Measurements from ENCODE around the gene METTL4.

The METTL4 gene

DNA sequence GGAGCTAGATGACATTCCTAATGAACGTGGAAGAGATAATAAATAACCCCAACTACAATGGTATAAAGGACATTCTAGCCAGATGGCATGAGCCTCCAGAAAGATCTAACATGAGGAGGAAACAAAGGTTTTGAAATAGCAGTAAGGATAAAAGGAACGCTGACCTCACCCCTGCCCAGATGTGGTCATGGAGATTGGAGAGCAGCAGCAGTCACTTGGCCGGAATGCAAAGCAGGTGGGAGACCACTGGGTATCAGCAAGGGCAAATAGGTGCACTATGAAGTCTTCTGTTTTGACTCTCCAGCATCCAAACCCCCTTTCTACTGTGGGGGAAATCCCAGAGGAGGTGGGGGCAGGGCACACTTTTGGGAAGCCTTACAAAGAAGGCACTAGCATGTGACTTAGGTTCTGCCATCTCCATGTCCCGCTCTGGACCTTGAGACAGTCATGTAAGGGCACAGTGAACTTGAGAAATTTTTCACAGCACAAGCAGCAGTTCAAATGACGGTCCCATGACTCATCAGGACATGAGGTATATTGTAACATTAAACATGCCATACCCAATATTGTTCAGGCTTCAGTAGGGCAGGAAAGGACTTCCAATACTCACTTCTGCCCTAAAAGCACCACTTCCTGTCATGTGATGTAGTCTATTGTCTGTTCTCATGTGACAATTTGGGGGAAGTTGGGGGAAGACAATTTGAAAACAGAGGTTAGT is 55.2 kb downstream of the METTL4 start:
- no peak for DNase-seq

DNA sequence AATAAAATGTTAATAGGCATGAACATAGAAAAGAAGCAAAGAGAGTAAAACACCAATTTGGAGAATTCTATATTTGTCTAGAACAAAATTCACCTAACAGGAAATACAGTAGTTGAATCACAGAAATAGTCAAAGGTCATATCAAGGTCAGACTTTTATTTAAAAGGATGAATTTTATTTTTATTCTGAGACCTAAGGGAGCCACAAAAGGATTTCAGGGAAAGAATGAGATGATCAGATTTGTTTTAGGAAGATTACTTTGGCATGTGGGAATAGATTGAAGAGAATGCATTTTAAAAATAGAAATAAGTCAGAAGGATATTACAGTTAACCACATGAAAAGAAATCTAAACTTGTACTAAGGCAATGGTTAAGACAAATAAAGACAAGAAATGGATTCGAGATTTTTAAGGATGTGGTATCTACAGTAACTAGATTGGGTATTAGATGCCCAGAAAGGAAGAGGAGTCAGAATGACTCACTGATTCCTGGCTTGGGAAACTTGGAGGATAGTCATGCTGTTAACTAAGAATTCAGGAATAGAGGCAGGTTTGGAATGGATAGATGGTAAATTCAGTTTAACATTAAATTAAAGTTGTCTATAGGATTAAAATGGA is 56.0 kb downstream of the METTL4 start:
- no peak for DNase-seq

DNA sequence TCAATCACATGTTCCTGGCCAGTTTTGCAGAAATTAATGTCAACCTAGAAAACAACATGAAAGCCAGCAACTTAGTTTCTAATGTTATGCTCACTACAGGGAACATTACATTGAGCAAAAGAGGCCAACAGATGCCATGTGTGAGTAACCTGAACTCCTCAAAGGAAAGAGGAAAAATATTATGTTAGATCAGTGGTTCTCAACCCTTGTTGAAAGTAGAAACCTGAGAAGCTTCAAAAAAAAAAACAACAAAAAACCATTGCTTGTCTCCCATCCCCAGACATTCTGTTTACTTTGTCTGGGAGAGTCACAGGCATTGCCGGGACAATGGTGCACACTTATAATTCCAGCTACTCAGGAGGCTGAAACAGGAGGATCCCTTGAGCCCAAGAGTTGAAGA is 57.7 kb downstream of the METTL4 start:
- no peak for DNase-seq

DNA sequence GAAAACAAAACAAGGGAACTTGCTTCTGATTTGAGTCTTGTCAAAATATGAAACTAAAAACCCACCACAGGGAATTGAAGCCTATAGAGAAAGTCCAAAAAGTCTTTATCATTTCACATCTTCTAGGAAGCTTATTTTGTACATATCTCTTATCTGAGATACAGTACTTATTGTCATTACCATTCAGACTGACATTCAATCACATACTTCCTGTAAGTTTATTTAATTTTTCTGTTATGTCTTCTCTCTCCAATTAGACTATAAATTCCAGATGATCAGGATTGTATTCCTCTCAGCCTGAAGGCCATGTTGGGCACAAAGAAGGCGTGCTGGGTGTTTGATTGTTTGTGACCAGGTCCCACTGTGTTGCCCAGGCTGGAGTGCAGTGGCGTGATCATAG is 59.2 kb downstream of the METTL4 start:
- DNase-seq, result no peak

DNA sequence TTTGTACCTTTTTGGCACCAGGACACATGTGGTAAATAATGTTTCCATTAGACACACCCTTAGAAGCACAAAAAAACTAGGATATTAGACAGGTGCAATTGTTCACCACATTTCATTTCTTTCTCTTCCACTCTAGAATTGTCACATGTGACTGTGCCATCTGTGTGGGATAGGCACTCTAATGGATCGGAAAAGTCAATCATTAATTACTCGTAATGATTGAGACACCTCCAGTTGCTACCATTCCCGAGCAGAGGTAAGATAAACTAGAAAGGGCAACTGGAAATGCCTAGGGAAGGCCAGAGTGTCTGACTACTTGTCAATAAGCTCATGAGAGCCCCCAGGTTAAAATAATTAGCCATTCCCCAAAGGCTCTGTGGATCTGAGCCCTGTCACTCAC is 59.9 kb downstream of the METTL4 start:
- no peak for DNase-seq

DNA sequence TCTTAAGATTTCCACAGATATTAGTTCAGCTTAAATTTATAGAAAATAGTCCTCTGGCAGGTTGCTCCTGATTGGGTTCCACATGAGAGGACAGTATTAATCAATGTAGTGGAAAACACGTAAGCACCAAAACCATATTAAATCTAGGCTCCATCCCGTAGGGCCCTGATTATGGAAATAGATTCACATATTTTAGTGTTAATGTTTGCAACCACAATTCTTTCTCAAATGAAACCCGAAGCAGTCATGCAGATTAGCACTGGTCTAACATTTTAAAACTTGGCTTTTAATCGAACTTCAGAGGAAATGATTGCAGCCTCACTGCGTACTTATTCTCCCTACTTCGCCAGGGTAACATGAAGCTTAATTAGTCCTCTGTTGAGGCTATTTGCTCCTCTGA is 60.9 kb downstream of the METTL4 start:
- no peak for DNase-seq

DNA sequence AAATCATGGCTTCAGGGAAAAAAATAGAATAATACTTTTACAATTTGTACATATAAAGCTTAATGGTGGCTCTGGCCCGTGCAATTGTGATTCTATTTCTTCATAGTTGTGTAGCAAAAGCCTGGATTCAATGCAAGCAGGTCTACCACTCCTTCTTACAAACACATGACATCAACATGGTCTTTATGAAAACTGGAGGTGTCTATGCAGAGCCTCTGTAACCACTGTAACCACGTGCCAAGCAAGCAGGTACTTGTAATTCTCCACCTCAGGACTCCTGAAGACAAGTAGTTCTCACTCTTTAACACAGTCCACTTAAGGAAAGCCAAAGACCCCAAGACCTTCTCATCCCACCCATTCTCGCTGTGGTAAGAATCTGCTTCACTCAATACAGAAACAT is 62.6 kb downstream of the METTL4 start:
- no peak for DNase-seq

DNA sequence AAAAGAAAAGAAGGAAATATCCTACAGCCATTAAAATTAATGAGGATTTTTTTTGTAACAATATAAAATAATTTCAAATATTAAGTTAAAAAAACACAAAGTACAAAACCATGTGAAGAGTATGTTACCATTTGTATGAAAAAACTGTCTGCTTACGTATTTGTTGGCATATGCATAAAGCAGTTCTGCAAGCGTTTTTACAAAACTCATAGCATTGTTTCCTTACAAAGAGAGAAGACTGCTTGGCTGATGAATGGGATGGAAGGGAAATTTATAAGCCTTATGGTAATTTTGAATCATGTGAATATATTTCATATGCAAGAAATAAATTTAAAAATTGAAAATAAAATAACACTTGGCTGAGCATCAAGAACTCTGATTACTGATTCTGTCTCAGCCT is 63.1 kb downstream of the METTL4 start:
- no peak for DNase-seq

DNA sequence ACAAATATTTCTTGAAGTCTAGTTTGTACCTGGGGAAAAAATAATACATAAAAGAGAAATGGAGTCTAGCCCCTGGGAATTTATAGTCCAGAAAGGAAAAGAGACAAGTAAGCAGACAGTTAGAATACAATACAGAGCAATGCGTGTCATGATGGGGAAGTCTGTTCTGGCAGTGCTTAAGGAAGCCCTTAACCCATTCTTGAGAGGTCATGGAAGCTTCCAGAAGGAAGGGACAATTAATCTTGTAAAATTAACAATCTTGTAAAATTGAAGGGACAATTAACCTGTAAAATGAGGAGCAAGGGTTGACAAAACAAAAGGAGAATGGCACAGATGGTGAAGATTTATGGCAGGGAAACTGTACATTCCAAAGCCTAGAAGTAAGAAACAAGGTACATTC is 66.7 kb downstream of the METTL4 start:
- no peak for DNase-seq

DNA sequence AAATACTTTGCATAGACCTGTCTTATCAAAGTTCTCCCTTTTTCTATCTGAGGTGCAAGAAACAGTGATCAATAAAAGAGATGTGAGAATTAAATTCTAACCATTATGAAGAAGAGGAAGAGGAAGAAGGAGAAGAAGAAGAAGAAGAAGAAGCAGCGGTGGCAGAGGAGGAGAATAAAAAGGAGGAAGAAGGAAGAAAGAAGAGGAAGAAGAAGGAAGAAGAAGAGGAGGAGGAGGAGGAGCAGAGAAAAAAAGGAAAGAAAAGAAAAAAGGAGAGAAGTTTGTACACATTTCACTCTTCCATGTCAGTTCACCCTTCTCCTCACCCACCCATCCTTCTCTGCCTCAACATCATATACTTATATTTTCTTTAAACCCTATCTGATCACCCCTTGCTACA is 68.4 kb downstream of the METTL4 start:
- DNase-seq, result no peak

DNA sequence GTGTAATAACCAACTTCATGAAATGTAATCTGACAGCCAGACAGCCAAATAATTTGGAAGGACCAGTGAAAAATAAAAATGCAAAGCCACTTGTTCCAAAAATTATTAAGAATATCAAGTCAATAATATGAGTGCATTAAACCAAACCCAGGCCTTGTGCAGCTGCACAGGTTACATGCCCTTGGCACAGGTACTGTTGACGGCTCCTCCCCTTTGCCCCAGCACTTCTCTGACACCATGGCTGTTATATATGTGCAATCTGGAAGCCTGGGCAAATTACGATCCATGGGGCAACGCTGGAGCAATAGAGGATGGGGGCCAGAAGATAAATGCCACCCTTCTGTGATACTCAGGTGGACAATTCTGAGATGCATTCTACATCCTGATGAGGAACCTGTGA is 68.9 kb downstream of the METTL4 start:
- DNase-seq, result no peak

DNA sequence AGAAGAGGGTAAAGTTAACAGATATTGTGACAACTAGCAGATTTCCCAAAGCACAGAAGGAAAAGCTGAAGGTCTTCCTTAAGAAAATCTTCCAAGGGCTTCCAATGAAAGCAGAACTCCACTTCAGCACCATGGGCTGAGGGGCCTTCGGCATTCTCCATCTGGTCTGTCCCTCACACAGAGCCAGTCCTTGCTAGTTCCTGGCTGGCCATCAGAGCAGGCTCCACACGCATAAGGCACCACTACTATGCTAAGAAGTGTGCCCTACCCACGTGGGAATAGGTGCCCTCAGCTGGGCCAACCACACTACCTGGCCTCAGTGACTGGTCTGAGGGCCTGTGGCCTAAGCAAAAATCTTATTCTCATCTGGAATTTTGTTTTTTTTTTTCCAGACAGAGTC is 73.5 kb downstream of the METTL4 start:
- DNase-seq, result no peak

DNA sequence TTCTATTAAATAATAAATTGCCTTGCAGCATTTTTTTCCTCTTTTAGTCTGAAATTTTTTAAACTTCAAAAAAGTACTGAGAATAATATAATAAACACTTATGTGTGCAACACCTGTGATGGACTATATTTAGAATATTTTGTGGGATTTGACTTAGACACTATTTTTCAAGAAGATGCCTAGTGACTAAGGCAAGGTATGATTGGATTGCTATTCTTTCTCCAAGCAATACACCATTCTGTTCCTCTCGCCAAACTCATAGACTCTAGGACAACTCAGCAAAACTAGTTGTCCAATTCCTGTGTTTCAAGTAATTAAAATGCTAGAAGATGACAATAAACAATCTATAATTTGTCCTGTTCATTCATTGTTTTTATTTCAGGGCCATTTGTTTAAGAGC is 75.9 kb downstream of the METTL4 start:
- no peak for DNase-seq

DNA sequence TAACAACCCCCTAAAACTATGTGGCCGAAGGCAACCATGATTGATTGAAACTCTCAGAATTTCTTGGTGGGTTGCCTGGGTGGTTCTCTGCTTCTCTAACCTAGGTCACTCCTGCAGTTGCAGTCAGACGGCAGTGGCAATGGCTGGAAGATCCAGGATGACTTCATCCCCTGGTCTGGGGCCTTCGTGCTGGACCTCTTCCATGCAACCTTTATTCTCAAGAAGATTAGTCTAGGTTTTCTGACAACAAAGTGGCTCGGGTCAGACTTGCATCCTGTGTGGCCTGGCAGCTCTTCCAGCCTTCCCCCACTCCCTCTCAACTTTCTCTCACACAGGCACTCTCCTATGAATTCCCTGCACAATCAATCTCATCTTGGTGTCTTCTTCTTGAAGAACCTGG is 76.4 kb downstream of the METTL4 start:
- DNase-seq, result no peak
